K562 (cell line): ENCODE results near the gene NCOA3. TPM values are rescaled to one million over a fixed set of nuclear protein-coding genes. Genes with fewer than 3 reads are reported as not detected.

Experiments
- CXXC5 ChIP-seq: fragments of 250-450 bp; sonication (Bioruptor Pico); IDR thresholded peaks from 2 replicates; pipeline ENCODE4 v1.8.0; 2022; ENCODE audit warnings: inconsistent platforms, mild to moderate bottlenecking, moderate library complexity
- ESRRA ChIP-seq: fragments of 450-650 bp; IDR thresholded peaks from 2 replicates; pipeline ENCODE4 v1.6.1; 2014; ENCODE audit warnings: low read depth, mild to moderate bottlenecking, moderate library complexity, borderline replicate concordance
- GTF2F1 ChIP-seq: IDR thresholded peaks from 2 replicates; pipeline ENCODE4 v1.6.1; 2011; ENCODE audit warnings: low read depth, low read length, improper control_type of control experiment
- MAFF ChIP-seq: IDR thresholded peaks from 2 replicates; pipeline ENCODE4 v1.6.1; 2012; ENCODE audit warnings: low read length, improper control_type of control experiment
- MEIS2 ChIP-seq: fragments of 450-650 bp; IDR thresholded peaks from 2 replicates; pipeline ENCODE4 v1.6.1; 2014; ENCODE audit warnings: mild to moderate bottlenecking; ENCODE audit not compliant: partially characterized antibody
- MYNN ChIP-seq, 2 experiments: sonication (generic); formaldehyde crosslinking in 1 of 2; IDR thresholded peaks; 2 replicates each; pipeline versions ENCODE4 v1.5.0 to v1.6.1; 2016 to 2020; ENCODE audit warnings: antibody characterized with exemption in 1 of 2, missing genetic modification reagents in 1 of 2
- NBN ChIP-seq: fragments of 450-650 bp; IDR thresholded peaks from 2 replicates; pipeline ENCODE4 v1.6.1; 2016; ENCODE audit warnings: low read depth, mild to moderate bottlenecking
- NR2C1 ChIP-seq, 2 experiments: fragments of 450-650 bp; IDR thresholded peaks; 2 replicates each; pipeline ENCODE4 v1.6.1; 2017; ENCODE audit warnings: mild to moderate bottlenecking in 2 of 2, antibody characterized with exemption in 1 of 2, inconsistent platforms in 1 of 2, missing compliant biosample characterization in 1 of 2, missing genetic modification characterization in 1 of 2
- NR2F6 ChIP-seq: fragments of 450-650 bp; formaldehyde crosslinking; IDR thresholded peaks from 2 replicates; pipeline ENCODE4 v1.4.0; 2020; ENCODE audit warnings: mild to moderate bottlenecking
- PHB2 ChIP-seq: fragments of 450-650 bp; IDR thresholded peaks from 2 replicates; pipeline ENCODE4 v1.6.1; 2017; ENCODE audit warnings: low read depth
- PHTF2 ChIP-seq: fragments of 250-450 bp; sonication (Bioruptor Pico); IDR thresholded peaks from 2 replicates; pipeline ENCODE4 v1.5.0; 2021; ENCODE audit warnings: mild to moderate bottlenecking
- POLR2A ChIP-seq: fragments of 450-650 bp; conservative IDR thresholded peaks from 2 replicates; pipeline ENCODE4 v1.6.1; 2016
- PTTG1 ChIP-seq: fragments of 450-650 bp; IDR thresholded peaks from 2 replicates; pipeline ENCODE4 v1.6.1; 2016; ENCODE audit warnings: low read depth, mild to moderate bottlenecking, missing genetic modification characterization, missing compliant biosample characterization
- RBM25 ChIP-seq: fragments of 200-400 bp; formaldehyde crosslinking; IDR thresholded peaks from 2 replicates; pipeline ENCODE4 v1.6.1; 2018; ENCODE audit warnings: low read length, low read depth, moderate library complexity; ENCODE audit not compliant: severe bottlenecking
- THRAP3 ChIP-seq: fragments of 450-650 bp; IDR thresholded peaks from 2 replicates; pipeline ENCODE4 v1.6.1; 2016; ENCODE audit warnings: mild to moderate bottlenecking, inconsistent platforms, borderline replicate concordance
- ZEB2 ChIP-seq: fragments of 450-650 bp; IDR thresholded peaks from 2 replicates; pipeline ENCODE4 v1.6.1; 2016
- ZNF282 ChIP-seq: sonication (generic); formaldehyde crosslinking; IDR thresholded peaks from 2 replicates; pipeline ENCODE4 v1.8.1; 2023; ENCODE audit warnings: missing genetic modification reagents
- ZNF311 ChIP-seq: fragments of 250-450 bp; sonication (Bioruptor Pico); IDR thresholded peaks from 2 replicates; pipeline ENCODE4 v1.4.0; 2020; ENCODE audit warnings: mild to moderate bottlenecking, moderate library complexity
- polyA plus RNA-seq, 8 experiments: library from polyadenylated mRNA; depleted of rRNA in 4 of 8; stranded (reverse) in 5 of 8; unstranded in 3 of 8; fragments of >200 nt; fragmentation: Nextera tagmentation in 2 of 8; fragmentation: Illumina TruSeq in 1 of 8; extraction: Ambion mirVana in 2 of 8; extraction: Trizol in 1 of 8; gene quantifications; 2 replicates each; pipeline versions ENCODE4 v1.2.1 to v1.2.3, GENCODE V29; 2011 to 2014; ENCODE audit warnings: inconsistent platforms in 1 of 8, missing spikeins in 1 of 8
- total RNA-seq, 7 experiments: library from RNA; depleted of rRNA in 6 of 7; stranded (reverse); fragments of >200 nt in 6 of 7; fragmentation: Illumina TruSeq in 2 of 7; extraction: Trizol in 2 of 7; gene quantifications; 2 replicates each; pipeline versions ENCODE4 v1.2.1 to v1.2.3, GENCODE V29; 2011 to 2021; ENCODE audit warnings: low replicate concordance in 1 of 7
- TF ChIP-seq, protein P1 (sequence below): fragments of 250-450 bp; sonication (Bioruptor Pico); IDR thresholded peaks from 2 replicates; pipeline ENCODE4 v1.8.0; 2021; ENCODE audit warnings: borderline replicate concordance, mild to moderate bottlenecking, moderate library complexity; ENCODE audit not compliant: poor library complexity, severe bottlenecking
- TF ChIP-seq, protein P2 (sequence below): fragments of 250-450 bp; sonication (Bioruptor Pico); IDR thresholded peaks from 2 replicates; pipeline ENCODE4 v1.5.0; 2021
- TF ChIP-seq, protein P3 (sequence below): sonication (generic); formaldehyde crosslinking; IDR thresholded peaks from 2 replicates; pipeline ENCODE4 v1.8.0; 2023; ENCODE audit warnings: mild to moderate bottlenecking, missing genetic modification reagents
- TF ChIP-seq, protein P4 (sequence below), 2 experiments: fragments of 200-800 bp in 1 of 2; sonication (Bioruptor generic) in 1 of 2; sonication (generic) in 1 of 2; formaldehyde crosslinking in 1 of 2; IDR thresholded peaks in 1 of 2; conservative IDR thresholded peaks in 1 of 2; 2 replicates each; pipeline versions ENCODE4 v1.5.0 to v1.6.1; 2016 to 2020; ENCODE audit warnings: missing compliant biosample characterization in 1 of 2, missing genetic modification characterization in 1 of 2, missing genetic modification reagents in 1 of 2

The NCOA3 gene
- total and polyA plus RNA-seq, 9 of the 15 experiments (the other 6 are each of a cell fraction or from before 2014, with no cell fraction given): 3.2 to 24.3 (median 14.4) TPM

DNA sequence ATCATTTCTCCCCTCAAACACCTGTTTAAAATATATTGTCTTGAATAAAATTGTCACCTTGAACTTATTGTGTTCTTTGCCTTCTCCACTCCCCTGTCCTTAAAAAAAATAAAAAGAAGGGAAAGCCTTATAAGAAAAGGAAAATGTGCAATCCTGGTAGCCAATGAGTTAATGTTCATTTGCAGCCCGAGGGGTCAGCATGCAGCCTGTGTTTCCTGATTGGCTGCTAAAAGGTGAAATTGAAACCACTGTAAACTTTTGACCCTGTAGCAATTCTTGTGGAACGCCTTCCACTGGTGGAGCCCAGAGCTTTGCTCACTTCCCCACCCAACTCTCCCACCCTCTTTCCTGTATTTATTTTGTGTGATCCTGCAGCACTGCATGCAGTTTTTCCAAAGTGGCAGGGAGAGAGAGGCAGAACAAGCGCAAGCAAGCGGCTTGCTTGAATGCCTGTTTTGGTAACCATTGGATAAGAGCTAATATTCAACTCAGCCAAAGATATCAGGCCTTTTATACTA lies 74.9 kb downstream of the NCOA3 start (continued):
- TF ChIP-seq ESRRA: no peak
- TF ChIP-seq NR2F6 (CRISPR knock-in tag): no peak
- no peak for TF ChIP-seq MAFF
- no peak for TF ChIP-seq ZNF311
- no peak for TF ChIP-seq MEIS2
- TF ChIP-seq, protein P1, sequence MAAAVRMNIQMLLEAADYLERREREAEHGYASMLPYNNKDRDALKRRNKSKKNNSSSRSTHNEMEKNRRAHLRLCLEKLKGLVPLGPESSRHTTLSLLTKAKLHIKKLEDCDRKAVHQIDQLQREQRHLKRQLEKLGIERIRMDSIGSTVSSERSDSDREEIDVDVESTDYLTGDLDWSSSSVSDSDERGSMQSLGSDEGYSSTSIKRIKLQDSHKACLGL (CRISPR knock-in tag): no peak
- TF ChIP-seq NR2C1 (IDR thresholded peaks at IDR 0.05): peak; percentile 89
- TF ChIP-seq NR2C1 (tag; IDR thresholded peaks at IDR 0.05): peak; percentile 88
- no peak for TF ChIP-seq ZNF282 (CRISPR knock-in tag)
- no peak for TF ChIP-seq THRAP3
- TF ChIP-seq, protein P2, sequence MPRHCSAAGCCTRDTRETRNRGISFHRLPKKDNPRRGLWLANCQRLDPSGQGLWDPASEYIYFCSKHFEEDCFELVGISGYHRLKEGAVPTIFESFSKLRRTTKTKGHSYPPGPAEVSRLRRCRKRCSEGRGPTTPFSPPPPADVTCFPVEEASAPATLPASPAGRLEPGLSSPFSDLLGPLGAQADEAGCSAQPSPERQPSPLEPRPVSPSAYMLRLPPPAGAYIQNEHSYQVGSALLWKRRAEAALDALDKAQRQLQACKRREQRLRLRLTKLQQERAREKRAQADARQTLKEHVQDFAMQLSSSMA (CRISPR knock-in tag): no peak
- TF ChIP-seq RBM25: peak; percentile 10
- no peak for TF ChIP-seq ZEB2
- TF ChIP-seq, protein P3, sequence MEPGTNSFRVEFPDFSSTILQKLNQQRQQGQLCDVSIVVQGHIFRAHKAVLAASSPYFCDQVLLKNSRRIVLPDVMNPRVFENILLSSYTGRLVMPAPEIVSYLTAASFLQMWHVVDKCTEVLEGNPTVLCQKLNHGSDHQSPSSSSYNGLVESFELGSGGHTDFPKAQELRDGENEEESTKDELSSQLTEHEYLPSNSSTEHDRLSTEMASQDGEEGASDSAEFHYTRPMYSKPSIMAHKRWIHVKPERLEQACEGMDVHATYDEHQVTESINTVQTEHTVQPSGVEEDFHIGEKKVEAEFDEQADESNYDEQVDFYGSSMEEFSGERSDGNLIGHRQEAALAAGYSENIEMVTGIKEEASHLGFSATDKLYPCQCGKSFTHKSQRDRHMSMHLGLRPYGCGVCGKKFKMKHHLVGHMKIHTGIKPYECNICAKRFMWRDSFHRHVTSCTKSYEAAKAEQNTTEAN (CRISPR knock-in tag): no peak
- TF ChIP-seq, protein P4, sequence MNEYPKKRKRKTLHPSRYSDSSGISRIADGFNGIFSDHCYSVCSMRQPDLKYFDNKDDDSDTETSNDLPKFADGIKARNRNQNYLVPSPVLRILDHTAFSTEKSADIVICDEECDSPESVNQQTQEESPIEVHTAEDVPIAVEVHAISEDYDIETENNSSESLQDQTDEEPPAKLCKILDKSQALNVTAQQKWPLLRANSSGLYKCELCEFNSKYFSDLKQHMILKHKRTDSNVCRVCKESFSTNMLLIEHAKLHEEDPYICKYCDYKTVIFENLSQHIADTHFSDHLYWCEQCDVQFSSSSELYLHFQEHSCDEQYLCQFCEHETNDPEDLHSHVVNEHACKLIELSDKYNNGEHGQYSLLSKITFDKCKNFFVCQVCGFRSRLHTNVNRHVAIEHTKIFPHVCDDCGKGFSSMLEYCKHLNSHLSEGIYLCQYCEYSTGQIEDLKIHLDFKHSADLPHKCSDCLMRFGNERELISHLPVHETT (CRISPR knock-in tag; conservative IDR thresholded peaks at IDR 0.05 in 1 of 2, IDR thresholded peaks at IDR 0.05 in 1 of 2): 0 out of 4 replicates have a peak, but pooled peaks of 1 of the 2 experiments have one; percentile 48
- TF ChIP-seq PTTG1 (tag): no peak
- peak; percentile 40; the same call in 1 of the 2 replicates for TF ChIP-seq NBN
- TF ChIP-seq PHTF2 (CRISPR knock-in tag): no peak
- TF ChIP-seq CXXC5 (CRISPR knock-in tag): peak; percentile 51; the same call in 1 of the 2 replicates
- no peak for TF ChIP-seq MYNN (IDR thresholded peaks at IDR 0.05)
- TF ChIP-seq MYNN (CRISPR knock-in tag; IDR thresholded peaks at IDR 0.05): no peak
- TF ChIP-seq GTF2F1: no peak
- no peak for TF ChIP-seq POLR2A
- no peak for TF ChIP-seq PHB2
